Activated T-cell treated with anti-CD3 and anti-CD28 coated beads, Interleukin-2, amount 50 U/mL, for 48 hours (primary cell): ENCODE results near the gene NPSR1.

Source experiments
- DNase-seq, 2 experiments: peaks; one replicate each; pipeline ENCODE4 v3.0.0-alpha.2; 2020

The NPSR1 gene

GRCh38 chr7:34657632-34658268 is at the start of gene NPSR1:
TSS of gene NPSR1 (plus strand) at chr7:34658218. CDS start at chr7:34658413, 195 bp downstream.
- DNase-seq = no peak

GRCh38 chr7:34612661-34613060 is 45.4 kb upstream of the NPSR1 start:
- no peak for DNase-seq

- no peak for DNase-seq
Observed at GRCh38 chr7:34620425-34620824, 37.6 kb upstream of the NPSR1 start.

GRCh38 chr7:34622182-34622581 is 35.8 kb upstream of the NPSR1 start:
- DNase-seq = no peak

- DNase-seq = no peak
Observed at GRCh38 chr7:34622771-34623250, 35.2 kb upstream of the NPSR1 start.

GRCh38 chr7:34628618-34629017 is 29.4 kb upstream of the NPSR1 start:
- DNase-seq = peak in 1 of 2 experiments; percentile 11

- DNase-seq = no peak
Observed at GRCh38 chr7:34652809-34653208, 5.2 kb upstream of the NPSR1 start.

GRCh38 chr7:34653787-34654186 is 4.2 kb upstream of the NPSR1 start:
- no peak for DNase-seq

GRCh38 chr7:34655384-34655783 is 2.6 kb upstream of the NPSR1 start:
- DNase-seq = no peak

GRCh38 chr7:34656041-34656440 is 2.0 kb upstream of the NPSR1 start:
- DNase-seq = no peak

- no peak for DNase-seq
Observed at GRCh38 chr7:34659472-34660075, 1.6 kb downstream of the NPSR1 start.

GRCh38 chr7:34662058-34662708 is 4.2 kb downstream of the NPSR1 start:
- DNase-seq = no peak

- no peak for DNase-seq
Observed at GRCh38 chr7:34664755-34665154, 6.7 kb downstream of the NPSR1 start.

- DNase-seq = no peak
Observed at GRCh38 chr7:34672430-34672829, 14.4 kb downstream of the NPSR1 start.

GRCh38 chr7:34673066-34673465 is 15.0 kb downstream of the NPSR1 start:
- DNase-seq = no peak

- peak; percentile 18 to 24 for DNase-seq
Observed at GRCh38 chr7:34675749-34676374, 17.8 kb downstream of the NPSR1 start.

GRCh38 chr7:34677491-34677890 is 19.5 kb downstream of the NPSR1 start:
- DNase-seq = no peak

GRCh38 chr7:34687529-34687928 is 29.5 kb downstream of the NPSR1 start:
- no peak for DNase-seq

- DNase-seq = no peak
Observed at GRCh38 chr7:34696415-34696814, 38.4 kb downstream of the NPSR1 start.

- DNase-seq = no peak
Observed at GRCh38 chr7:34709771-34710170, 51.8 kb downstream of the NPSR1 start.

- no peak for DNase-seq
Observed at GRCh38 chr7:34718867-34719266, 60.8 kb downstream of the NPSR1 start.

- DNase-seq = no peak
Observed at GRCh38 chr7:34719636-34720035, 61.6 kb downstream of the NPSR1 start.

GRCh38 chr7:34720289-34720688 is 62.3 kb downstream of the NPSR1 start:
- DNase-seq = no peak

- DNase-seq = no peak
Observed at GRCh38 chr7:34723338-34723737, 65.3 kb downstream of the NPSR1 start.
